K562 (cell line): ENCODE results near the gene PAQR7. TPM values are rescaled to one million over a fixed set of nuclear protein-coding genes. Genes with fewer than 3 reads are reported as not detected.

ENCODE experiments used
- CCAR2 ChIP-seq: fragments of 200-400 bp; formaldehyde crosslinking; IDR thresholded peaks from 2 replicates; pipeline ENCODE4 v1.6.1; 2017; ENCODE audit warnings: mild to moderate bottlenecking, low read depth, low read length
- FOSL1 ChIP-seq: fragments of 200-800 bp; sonication (Bioruptor generic); conservative IDR thresholded peaks from 2 replicates; pipeline ENCODE4 v1.6.1; 2016; ENCODE audit warnings: missing genetic modification characterization, missing compliant biosample characterization
- JUN ChIP-seq, 2 experiments: sonication (generic) in 1 of 2; formaldehyde crosslinking in 1 of 2; IDR thresholded peaks; 2 replicates each; pipeline versions ENCODE4 v1.6.1 to v1.8.0; 2012 to 2022; ENCODE audit warnings: borderline replicate concordance in 2 of 2, mild to moderate bottlenecking in 2 of 2, improper control_type of control experiment in 1 of 2, low read depth in 1 of 2, low read length in 1 of 2, missing genetic modification reagents in 1 of 2
- KAT8 ChIP-seq: fragments of 450-650 bp; IDR thresholded peaks from 2 replicates; pipeline ENCODE4 v1.6.1; 2016; ENCODE audit warnings: low read depth, mild to moderate bottlenecking
- MAZ ChIP-seq, 2 experiments: fragments of 450-650 bp in 1 of 2; sonication (generic) in 1 of 2; formaldehyde crosslinking; IDR thresholded peaks in 1 of 2; conservative IDR thresholded peaks in 1 of 2; 2 replicates each; pipeline versions ENCODE4 v1.4.0 to v1.5.0; 2020; ENCODE audit warnings: mild to moderate bottlenecking in 1 of 2, missing genetic modification reagents in 1 of 2
- MXI1 ChIP-seq: IDR thresholded peaks from 2 replicates; pipeline ENCODE4 v1.6.1; 2011; ENCODE audit warnings: low read depth, mild to moderate bottlenecking, improper control_type of control experiment, low read length
- NCOA6 ChIP-seq: fragments of 450-650 bp; IDR thresholded peaks from 2 replicates; pipeline ENCODE4 v1.6.1; 2017; ENCODE audit warnings: mild to moderate bottlenecking
- TCFL5 ChIP-seq: fragments of 250-450 bp; sonication (Bioruptor Pico); conservative IDR thresholded peaks from 2 replicates; pipeline ENCODE4 v1.6.1; 2021; ENCODE audit warnings: mild to moderate bottlenecking, moderate library complexity, matching md5 sums
- ZKSCAN1 ChIP-seq: fragments of 150-350 bp; IDR thresholded peaks from 2 replicates; pipeline ENCODE4 v1.6.1; 2016; ENCODE audit warnings: low read depth, low read length
- ZZZ3 ChIP-seq: fragments of 450-650 bp; IDR thresholded peaks from 2 replicates; pipeline ENCODE4 v1.6.1; 2016; ENCODE audit warnings: antibody characterized with exemption, mild to moderate bottlenecking, moderate library complexity
- polyA plus RNA-seq, 8 experiments: library from polyadenylated mRNA; depleted of rRNA in 4 of 8; stranded (reverse) in 5 of 8; unstranded in 3 of 8; fragments of >200 nt; fragmentation: Nextera tagmentation in 2 of 8; fragmentation: Illumina TruSeq in 1 of 8; extraction: Ambion mirVana in 2 of 8; extraction: Trizol in 1 of 8; gene quantifications; 2 replicates each; pipeline versions ENCODE4 v1.2.1 to v1.2.3, GENCODE V29; 2011 to 2014; ENCODE audit warnings: inconsistent platforms in 1 of 8, missing spikeins in 1 of 8
- total RNA-seq, 7 experiments: library from RNA; depleted of rRNA in 6 of 7; stranded (reverse); fragments of >200 nt in 6 of 7; fragmentation: Illumina TruSeq in 2 of 7; extraction: Trizol in 2 of 7; gene quantifications; 2 replicates each; pipeline versions ENCODE4 v1.2.1 to v1.2.3, GENCODE V29; 2011 to 2021; ENCODE audit warnings: low replicate concordance in 1 of 7
- TF ChIP-seq, protein P1 (sequence below): fragments of 450-650 bp; IDR thresholded peaks from 2 replicates; pipeline ENCODE4 v1.6.1; 2017; ENCODE audit warnings: mild to moderate bottlenecking, moderate library complexity
- TF ChIP-seq, protein P2 (sequence below), 3 experiments: fragments of 200-800 bp in 1 of 3; fragments of 250-450 bp in 1 of 3; fragments of 450-650 bp in 1 of 3; sonication (Bioruptor Pico) in 1 of 3; sonication (Bioruptor generic) in 1 of 3; formaldehyde crosslinking in 1 of 3; IDR thresholded peaks; 2 replicates each; pipeline versions ENCODE4 v1.6.1 to v1.8.0; 2016 to 2022; ENCODE audit warnings: mild to moderate bottlenecking in 2 of 3, missing genetic modification characterization in 2 of 3, missing compliant biosample characterization in 1 of 3, moderate library complexity in 1 of 3
- TF ChIP-seq, protein P3 (sequence below): fragments of 250-450 bp; sonication (Bioruptor Pico); IDR thresholded peaks from 2 replicates; pipeline ENCODE4 v1.8.0; 2022; ENCODE audit warnings: inconsistent platforms, mild to moderate bottlenecking, moderate library complexity, borderline replicate concordance
- TF ChIP-seq, protein P4 (sequence below): sonication (generic); formaldehyde crosslinking; IDR thresholded peaks from 2 replicates; pipeline ENCODE4 v1.8.0; 2023; ENCODE audit warnings: mild to moderate bottlenecking, missing genetic modification reagents

PAQR7 gene
- total and polyA plus RNA-seq, 9 of the 15 experiments (the other 6 are each of a cell fraction or from before 2014, with no cell fraction given) = 1.1 to 5.2 (median 2.6) TPM

DNA sequence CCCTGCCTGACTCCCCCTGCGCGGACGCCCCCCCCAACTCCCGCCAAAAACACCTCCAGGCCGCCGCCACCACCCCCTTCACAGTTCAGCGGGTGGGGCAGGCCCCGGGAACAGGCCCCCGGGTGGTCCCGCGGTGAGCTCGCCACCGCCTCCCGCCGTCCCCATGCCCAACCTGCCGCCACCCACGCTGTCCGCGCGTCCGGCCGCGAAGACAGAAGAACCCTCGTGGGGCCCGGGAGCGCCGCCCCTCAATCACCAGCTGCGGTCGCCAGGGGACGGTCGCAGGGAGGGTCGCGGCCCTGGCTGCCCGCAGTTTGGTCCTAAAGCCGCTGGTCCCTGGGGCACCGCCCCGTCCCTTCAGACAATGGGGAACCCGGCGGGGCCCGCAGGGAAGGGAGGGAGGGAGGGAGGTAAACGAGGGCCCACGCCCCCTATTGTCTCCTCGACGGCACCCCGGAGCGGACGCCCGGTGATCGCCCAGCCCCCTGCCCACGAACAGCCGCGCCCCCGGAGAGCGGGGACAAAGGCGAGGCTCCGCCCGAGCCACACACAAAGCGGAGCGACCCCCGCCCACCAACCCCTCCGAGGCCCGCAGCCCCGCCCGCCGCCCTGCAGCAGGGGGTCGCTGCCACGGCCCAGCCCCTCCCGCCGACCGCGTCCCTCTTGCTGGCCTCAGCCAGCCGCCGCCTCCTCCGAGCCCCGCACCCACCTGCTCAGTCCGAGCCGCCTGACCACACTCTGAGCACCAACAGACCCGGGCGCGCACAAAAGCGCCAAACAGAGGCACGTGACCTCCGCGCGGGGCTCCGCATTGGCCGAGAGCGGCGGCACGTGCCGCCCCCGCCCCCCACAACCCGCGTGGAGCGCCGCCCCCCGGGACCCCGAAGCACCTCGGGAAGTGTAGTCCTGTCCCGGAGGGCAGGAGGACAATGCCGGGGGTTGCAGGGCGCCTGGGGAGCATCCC lies 30.5 kb upstream of the PAQR7 start, which contains the start of gene STMN1 (continued):
- TF ChIP-seq MAZ (CRISPR knock-in tag; conservative IDR thresholded peaks at IDR 0.05 in 1 of 2, IDR thresholded peaks at IDR 0.05 in 1 of 2) (peak; percentile 82 to 83), NCOA6 (peak; percentile 71), ZKSCAN1 (peak; percentile 66; the same call in 1 of the 2 replicates), MXI1 (peak; percentile 48), CCAR2 (no peak), FOSL1 (tag) (peak; percentile 37; the same call in 1 of the 2 replicates), ZZZ3 (no peak), TCFL5 (CRISPR knock-in tag) (no peak), KAT8 (no peak), JUN (IDR thresholded peaks at IDR 0.05; ENCODE audit: borderline replicate concordance, low read depth, low read length) (peak; percentile 65; the same call in 1 of the 2 replicates), JUN (CRISPR knock-in tag; IDR thresholded peaks at IDR 0.05; ENCODE audit: borderline replicate concordance) (no peak)
- TF ChIP-seq, protein P1, sequence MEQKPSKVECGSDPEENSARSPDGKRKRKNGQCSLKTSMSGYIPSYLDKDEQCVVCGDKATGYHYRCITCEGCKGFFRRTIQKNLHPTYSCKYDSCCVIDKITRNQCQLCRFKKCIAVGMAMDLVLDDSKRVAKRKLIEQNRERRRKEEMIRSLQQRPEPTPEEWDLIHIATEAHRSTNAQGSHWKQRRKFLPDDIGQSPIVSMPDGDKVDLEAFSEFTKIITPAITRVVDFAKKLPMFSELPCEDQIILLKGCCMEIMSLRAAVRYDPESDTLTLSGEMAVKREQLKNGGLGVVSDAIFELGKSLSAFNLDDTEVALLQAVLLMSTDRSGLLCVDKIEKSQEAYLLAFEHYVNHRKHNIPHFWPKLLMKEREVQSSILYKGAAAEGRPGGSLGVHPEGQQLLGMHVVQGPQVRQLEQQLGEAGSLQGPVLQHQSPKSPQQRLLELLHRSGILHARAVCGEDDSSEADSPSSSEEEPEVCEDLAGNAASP = no peak
- TF ChIP-seq, protein P2, sequence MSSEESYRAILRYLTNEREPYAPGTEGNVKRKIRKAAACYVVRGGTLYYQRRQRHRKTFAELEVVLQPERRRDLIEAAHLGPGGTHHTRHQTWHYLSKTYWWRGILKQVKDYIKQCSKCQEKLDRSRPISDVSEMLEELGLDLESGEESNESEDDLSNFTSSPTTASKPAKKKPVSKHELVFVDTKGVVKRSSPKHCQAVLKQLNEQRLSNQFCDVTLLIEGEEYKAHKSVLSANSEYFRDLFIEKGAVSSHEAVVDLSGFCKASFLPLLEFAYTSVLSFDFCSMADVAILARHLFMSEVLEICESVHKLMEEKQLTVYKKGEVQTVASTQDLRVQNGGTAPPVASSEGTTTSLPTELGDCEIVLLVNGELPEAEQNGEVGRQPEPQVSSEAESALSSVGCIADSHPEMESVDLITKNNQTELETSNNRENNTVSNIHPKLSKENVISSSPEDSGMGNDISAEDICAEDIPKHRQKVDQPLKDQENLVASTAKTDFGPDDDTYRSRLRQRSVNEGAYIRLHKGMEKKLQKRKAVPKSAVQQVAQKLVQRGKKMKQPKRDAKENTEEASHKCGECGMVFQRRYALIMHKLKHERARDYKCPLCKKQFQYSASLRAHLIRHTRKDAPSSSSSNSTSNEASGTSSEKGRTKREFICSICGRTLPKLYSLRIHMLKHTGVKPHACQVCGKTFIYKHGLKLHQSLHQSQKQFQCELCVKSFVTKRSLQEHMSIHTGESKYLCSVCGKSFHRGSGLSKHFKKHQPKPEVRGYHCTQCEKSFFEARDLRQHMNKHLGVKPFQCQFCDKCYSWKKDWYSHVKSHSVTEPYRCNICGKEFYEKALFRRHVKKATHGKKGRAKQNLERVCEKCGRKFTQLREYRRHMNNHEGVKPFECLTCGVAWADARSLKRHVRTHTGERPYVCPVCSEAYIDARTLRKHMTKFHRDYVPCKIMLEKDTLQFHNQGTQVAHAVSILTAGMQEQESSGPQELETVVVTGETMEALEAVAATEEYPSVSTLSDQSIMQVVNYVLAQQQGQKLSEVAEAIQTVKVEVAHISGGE (CRISPR knock-in tag; IDR thresholded peaks at IDR 0.05) = no peak; a peak in 1 of 6 replicates
- TF ChIP-seq, protein P3, sequence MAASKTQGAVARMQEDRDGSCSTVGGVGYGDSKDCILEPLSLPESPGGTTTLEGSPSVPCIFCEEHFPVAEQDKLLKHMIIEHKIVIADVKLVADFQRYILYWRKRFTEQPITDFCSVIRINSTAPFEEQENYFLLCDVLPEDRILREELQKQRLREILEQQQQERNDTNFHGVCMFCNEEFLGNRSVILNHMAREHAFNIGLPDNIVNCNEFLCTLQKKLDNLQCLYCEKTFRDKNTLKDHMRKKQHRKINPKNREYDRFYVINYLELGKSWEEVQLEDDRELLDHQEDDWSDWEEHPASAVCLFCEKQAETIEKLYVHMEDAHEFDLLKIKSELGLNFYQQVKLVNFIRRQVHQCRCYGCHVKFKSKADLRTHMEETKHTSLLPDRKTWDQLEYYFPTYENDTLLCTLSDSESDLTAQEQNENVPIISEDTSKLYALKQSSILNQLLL (CRISPR knock-in tag) = no peak
- TF ChIP-seq, protein P4, sequence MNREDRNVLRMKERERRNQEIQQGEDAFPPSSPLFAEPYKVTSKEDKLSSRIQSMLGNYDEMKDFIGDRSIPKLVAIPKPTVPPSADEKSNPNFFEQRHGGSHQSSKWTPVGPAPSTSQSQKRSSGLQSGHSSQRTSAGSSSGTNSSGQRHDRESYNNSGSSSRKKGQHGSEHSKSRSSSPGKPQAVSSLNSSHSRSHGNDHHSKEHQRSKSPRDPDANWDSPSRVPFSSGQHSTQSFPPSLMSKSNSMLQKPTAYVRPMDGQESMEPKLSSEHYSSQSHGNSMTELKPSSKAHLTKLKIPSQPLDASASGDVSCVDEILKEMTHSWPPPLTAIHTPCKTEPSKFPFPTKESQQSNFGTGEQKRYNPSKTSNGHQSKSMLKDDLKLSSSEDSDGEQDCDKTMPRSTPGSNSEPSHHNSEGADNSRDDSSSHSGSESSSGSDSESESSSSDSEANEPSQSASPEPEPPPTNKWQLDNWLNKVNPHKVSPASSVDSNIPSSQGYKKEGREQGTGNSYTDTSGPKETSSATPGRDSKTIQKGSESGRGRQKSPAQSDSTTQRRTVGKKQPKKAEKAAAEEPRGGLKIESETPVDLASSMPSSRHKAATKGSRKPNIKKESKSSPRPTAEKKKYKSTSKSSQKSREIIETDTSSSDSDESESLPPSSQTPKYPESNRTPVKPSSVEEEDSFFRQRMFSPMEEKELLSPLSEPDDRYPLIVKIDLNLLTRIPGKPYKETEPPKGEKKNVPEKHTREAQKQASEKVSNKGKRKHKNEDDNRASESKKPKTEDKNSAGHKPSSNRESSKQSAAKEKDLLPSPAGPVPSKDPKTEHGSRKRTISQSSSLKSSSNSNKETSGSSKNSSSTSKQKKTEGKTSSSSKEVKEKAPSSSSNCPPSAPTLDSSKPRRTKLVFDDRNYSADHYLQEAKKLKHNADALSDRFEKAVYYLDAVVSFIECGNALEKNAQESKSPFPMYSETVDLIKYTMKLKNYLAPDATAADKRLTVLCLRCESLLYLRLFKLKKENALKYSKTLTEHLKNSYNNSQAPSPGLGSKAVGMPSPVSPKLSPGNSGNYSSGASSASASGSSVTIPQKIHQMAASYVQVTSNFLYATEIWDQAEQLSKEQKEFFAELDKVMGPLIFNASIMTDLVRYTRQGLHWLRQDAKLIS (CRISPR knock-in tag) = 0 out of 2 replicates have a peak, but pooled peaks have one; percentile 55
